ENCODE measurements around the gene ADGRB3.

DNA sequence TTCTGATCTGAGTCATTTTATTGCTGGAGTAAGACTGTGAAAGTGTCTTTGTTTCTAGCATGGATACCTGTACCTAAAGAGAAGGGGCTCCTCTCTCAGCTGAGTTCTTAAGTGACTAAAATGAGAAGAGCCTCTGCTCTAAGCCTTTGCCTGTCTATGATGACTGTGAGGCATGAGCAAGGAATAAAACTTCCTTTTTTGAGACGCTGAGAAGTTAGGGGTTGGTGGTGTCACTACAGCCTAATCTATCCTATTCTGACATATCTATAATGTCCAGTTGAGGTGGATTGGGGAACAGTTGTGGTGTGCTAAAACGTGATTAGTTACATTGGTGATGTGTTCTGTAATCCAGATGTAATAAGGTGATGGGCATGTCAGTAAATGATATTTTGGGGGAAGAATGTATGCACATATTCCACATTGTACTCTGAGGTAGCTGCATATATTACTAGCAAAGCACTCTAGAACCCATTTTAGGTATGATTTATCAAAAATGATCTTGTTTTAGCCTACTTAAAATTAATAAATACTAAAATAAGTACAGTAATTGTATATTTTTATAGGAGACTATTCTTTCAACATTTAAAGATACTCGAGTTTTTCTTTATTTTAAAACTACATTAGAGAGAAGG, 18.1 kb downstream of the ADGRB3 start:
- TF ChIP-seq, protein P1, sequence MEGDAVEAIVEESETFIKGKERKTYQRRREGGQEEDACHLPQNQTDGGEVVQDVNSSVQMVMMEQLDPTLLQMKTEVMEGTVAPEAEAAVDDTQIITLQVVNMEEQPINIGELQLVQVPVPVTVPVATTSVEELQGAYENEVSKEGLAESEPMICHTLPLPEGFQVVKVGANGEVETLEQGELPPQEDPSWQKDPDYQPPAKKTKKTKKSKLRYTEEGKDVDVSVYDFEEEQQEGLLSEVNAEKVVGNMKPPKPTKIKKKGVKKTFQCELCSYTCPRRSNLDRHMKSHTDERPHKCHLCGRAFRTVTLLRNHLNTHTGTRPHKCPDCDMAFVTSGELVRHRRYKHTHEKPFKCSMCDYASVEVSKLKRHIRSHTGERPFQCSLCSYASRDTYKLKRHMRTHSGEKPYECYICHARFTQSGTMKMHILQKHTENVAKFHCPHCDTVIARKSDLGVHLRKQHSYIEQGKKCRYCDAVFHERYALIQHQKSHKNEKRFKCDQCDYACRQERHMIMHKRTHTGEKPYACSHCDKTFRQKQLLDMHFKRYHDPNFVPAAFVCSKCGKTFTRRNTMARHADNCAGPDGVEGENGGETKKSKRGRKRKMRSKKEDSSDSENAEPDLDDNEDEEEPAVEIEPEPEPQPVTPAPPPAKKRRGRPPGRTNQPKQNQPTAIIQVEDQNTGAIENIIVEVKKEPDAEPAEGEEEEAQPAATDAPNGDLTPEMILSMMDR (IDR thresholded peaks at IDR 0.05), result no peak
- TF ChIP-seq EZH2 (IDR thresholded peaks at IDR 0.05; ENCODE audit: borderline replicate concordance, insufficient read depth, low read depth, low read length, poor library complexity, severe bottlenecking), result no peak
